ENCODE measurements around the gene GJA3. TPM values are rescaled to one million over a fixed set of nuclear protein-coding genes. Genes with fewer than 3 reads are reported as not detected.

Gene GJA3
- total RNA-seq, 2 experiments from 2014 or later, result not detected

GRCh38 chr13:20136781-20137703 is 23.8 kb downstream of the GJA3 start:
- Histone ChIP-seq H3K4me2 (ENCODE audit: low read length) (no peak overlapping the region), H3K4me1 (ENCODE audit: insufficient read depth, low read length, poor library complexity, severe bottlenecking) (no peaks in the 10 kb centered on the region), H4K20me1 (ENCODE audit: insufficient read depth, low read length) (no peaks in the 10 kb centered on the region), H3K9me2 (ENCODE audit: insufficient read depth, low read length) (no peaks in the 10 kb centered on the region), H2AFZ (ENCODE audit: low read length) (no peak overlapping the region), H3K9me3 (ENCODE audit: low read length) (no peaks in the 10 kb centered on the region), H3K36me3 (ENCODE audit: insufficient read depth, low read length) (no peaks in the 10 kb centered on the region), H3K27ac (ENCODE audit: low read depth, low read length, poor library complexity, severe bottlenecking) (no peak overlapping the region), H3K4me3 (ENCODE audit: low read depth, low read length, poor library complexity, severe bottlenecking) (no peak overlapping the region), H3K79me2 (ENCODE audit: insufficient read depth, low read depth, low read length) (no peaks in the 10 kb centered on the region)
- no peak for DNase-seq (ENCODE audit: low spot score)
- intact Hi-C loops (cut with micrococcal nuclease; ENCODE audit: unreplicated experiment), result no loop called here
- no TSS peak for BruUV-seq (replicated peaks)
- CTCF ChIA-PET (ENCODE audit: unreplicated experiment), result no interaction called here
- TF ChIP-seq EZH2phosphoT487 (IDR thresholded peaks at IDR 0.05; ENCODE audit: borderline replicate concordance, low read depth, low read length) (no peak), CTCF (conservative IDR thresholded peaks at IDR 0.05; ENCODE audit: low read length) (no peak)
- POLR2A ChIA-PET, result no interaction called here

DNA sequence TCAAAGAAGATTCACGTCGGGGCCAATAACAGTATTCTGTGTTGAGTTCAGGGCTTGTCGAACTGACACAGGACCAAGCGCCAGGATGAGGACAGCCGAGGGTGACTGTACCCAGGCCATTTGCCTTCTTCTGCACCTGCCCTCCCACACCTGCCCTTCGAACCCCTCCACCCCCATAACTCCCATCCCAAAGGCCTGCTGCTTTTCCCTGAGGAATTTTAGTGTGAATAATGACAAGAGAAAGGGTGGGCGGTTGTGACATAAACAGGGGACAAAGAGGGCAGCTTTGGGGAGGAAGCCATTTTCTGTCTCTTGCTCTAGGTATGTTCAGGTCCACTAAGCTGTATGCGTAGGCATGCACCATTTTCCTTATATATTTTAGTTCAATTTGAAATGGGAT is 26.1 kb downstream of the GJA3 start:
- BruUV-seq (replicated peaks), result no TSS peak
- no peaks in the 10 kb centered on the region for H3K36me3 ChIP-seq (ENCODE audit: insufficient read depth, low read length)
- H3K27ac ChIP-seq (ENCODE audit: low read depth, low read length, poor library complexity, severe bottlenecking), result no peak overlapping the region
- no peak overlapping the region for H2AFZ ChIP-seq (ENCODE audit: low read length)
- H3K4me2 ChIP-seq (ENCODE audit: low read length), result no peak overlapping the region
- DNase-seq (ENCODE audit: low spot score), result no peak
- H3K4me3 ChIP-seq (ENCODE audit: low read depth, low read length, poor library complexity, severe bottlenecking), result no peak overlapping the region
- intact Hi-C loops (cut with micrococcal nuclease; ENCODE audit: unreplicated experiment), result no loop called here
- no peak for TF ChIP-seq EZH2phosphoT487 (IDR thresholded peaks at IDR 0.05; ENCODE audit: borderline replicate concordance, low read depth, low read length)
- no peak for TF ChIP-seq CTCF (conservative IDR thresholded peaks at IDR 0.05; ENCODE audit: low read length)
- no peaks in the 10 kb centered on the region for H4K20me1 ChIP-seq (ENCODE audit: insufficient read depth, low read length)
- no peaks in the 10 kb centered on the region for H3K79me2 ChIP-seq (ENCODE audit: insufficient read depth, low read depth, low read length)
- CTCF ChIA-PET (ENCODE audit: unreplicated experiment), result no interaction called here
- no peaks in the 10 kb centered on the region for H3K9me3 ChIP-seq (ENCODE audit: low read length)
- POLR2A ChIA-PET, result interaction anchor here (0.6 kb wide), 1 partner anchor 185 kb away, joined by 3 read pairs; no protein-coding TSS in a partner anchor
- H3K9me2 ChIP-seq (ENCODE audit: insufficient read depth, low read length), result no peaks in the 10 kb centered on the region
- no peaks in the 10 kb centered on the region for H3K4me1 ChIP-seq (ENCODE audit: insufficient read depth, low read length, poor library complexity, severe bottlenecking)

DNA sequence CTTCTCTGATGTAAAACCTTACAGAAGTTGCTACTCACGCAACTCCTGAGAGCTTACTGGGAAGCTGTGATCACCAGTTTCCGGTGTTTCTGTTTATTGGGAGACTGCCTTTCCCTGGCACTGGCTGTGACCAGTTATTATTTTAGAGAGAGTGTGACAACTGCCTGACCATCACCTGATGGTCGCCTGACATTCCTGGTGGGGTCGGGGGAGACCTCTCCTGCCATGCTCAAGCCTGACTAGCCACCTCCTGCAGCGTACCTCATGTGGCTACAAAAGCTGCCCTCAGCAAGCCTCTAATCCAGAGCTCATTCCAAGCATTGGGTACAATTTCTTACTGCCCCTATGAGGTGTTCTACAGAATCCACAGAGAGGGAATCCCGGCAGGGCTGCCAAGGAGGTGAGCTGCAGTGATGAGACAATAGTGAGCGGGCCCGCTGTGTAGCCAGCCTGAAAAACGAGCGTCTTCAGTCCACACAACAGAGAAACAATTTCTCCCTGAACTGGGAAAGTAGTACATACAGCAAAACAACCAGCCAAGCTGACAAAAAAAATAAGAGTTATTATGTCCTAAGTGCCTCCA is 28.7 kb downstream of the GJA3 start:
- H3K4me1 ChIP-seq (ENCODE audit: insufficient read depth, low read length, poor library complexity, severe bottlenecking), result no peaks in the 10 kb centered on the region
- intact Hi-C loops (cut with micrococcal nuclease; ENCODE audit: unreplicated experiment), result no loop called here
- no peak overlapping the region for H3K4me2 ChIP-seq (ENCODE audit: low read length)
- H3K79me2 ChIP-seq (ENCODE audit: insufficient read depth, low read depth, low read length), result no peaks in the 10 kb centered on the region
- H3K36me3 ChIP-seq (ENCODE audit: insufficient read depth, low read length), result no peaks in the 10 kb centered on the region
- ChIA-PET CTCF (ENCODE audit: unreplicated experiment) (no interaction called here), POLR2A (interaction anchor here (0.6 kb wide), 2 partner anchors 71 to 689 kb away, joined by 3 read pairs; no protein-coding TSS in a partner anchor)
- DNase-seq (ENCODE audit: low spot score), result no peak
- no peaks in the 10 kb centered on the region for H3K9me2 ChIP-seq (ENCODE audit: insufficient read depth, low read length)
- H4K20me1 ChIP-seq (ENCODE audit: insufficient read depth, low read length), result no peaks in the 10 kb centered on the region
- H3K9me3 ChIP-seq (ENCODE audit: low read length), result no peaks in the 10 kb centered on the region
- no peak overlapping the region for H2AFZ ChIP-seq (ENCODE audit: low read length)
- no peak for TF ChIP-seq CTCF (conservative IDR thresholded peaks at IDR 0.05; ENCODE audit: low read length)
- TF ChIP-seq EZH2phosphoT487 (IDR thresholded peaks at IDR 0.05; ENCODE audit: borderline replicate concordance, low read depth, low read length), result no peak
- no peak overlapping the region for H3K4me3 ChIP-seq (ENCODE audit: low read depth, low read length, poor library complexity, severe bottlenecking)
- no TSS peak for BruUV-seq (replicated peaks)
- H3K27ac ChIP-seq (ENCODE audit: low read depth, low read length, poor library complexity, severe bottlenecking), result no peak overlapping the region
